ENCODE results near the gene OGDH.
A peak's percentile ranks its signal among the peaks of the same experiment; 100 is the strongest.

OGDH gene

DNA sequence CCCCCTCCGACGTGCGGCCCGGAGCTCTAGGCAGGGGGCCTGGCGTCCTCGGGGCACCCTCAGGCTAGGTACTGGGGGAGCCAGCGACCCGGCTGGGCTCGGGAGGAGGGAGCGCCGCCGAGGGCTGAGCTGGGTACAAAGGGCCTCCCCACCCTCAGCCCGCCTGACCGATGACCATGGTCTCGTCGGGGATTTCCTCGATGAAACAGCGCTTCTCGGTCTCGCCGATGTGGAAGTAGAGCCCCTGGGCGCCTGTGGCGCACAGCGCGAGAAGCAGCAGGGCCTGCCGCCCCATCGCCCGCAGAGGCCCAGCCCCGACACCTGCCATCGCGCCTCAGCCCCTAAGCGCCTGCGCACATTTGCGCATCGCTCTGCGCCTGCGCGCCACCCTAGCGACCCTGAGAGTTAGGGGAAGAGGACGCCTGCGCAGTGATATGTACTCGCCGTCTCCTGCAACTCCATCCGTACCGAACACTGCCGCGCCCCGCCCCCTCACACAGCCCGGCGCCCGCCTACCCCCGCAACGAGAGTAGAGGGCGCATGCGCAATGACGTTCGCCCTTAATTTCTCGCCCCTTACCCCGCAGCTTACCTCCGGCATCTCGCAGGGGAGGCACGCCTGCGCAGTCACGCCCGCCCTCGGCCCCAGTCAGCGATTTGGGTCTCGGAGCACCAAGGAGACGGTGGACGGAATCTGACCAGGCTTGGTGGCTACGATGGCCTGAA lies 24.4 kb upstream of the OGDH start, which contains the start of gene TMED4 (continued):
- TF ChIP-seq ZBTB26 (tag by site-specific recombination; optimal IDR thresholded peaks at IDR 0.05) (peak; percentile 62), ZNF600 (tag by site-specific recombination; IDR thresholded peaks at IDR 0.05) (peak; percentile 63; the same call in 1 of the 2 replicates), ZBTB8A (tag by site-specific recombination; IDR thresholded peaks at IDR 0.05) (peak; percentile 93), ZNF24 (tag by site-specific recombination; IDR thresholded peaks at IDR 0.05) (peak; percentile 81; the same call in 1 of the 2 replicates), GLIS1 (tag by site-specific recombination; IDR thresholded peaks at IDR 0.05) (peak; percentile 73), ZNF76 (tag by site-specific recombination; IDR thresholded peaks at IDR 0.05; ENCODE audit: borderline replicate concordance, low read depth) (peak; percentile 52; the same call in 1 of the 2 replicates), ZNF513 (tag by site-specific recombination; IDR thresholded peaks at IDR 0.05) (no peak), ZBTB20 (tag by site-specific recombination; IDR thresholded peaks at IDR 0.05) (peak; percentile 44; the same call in 1 of the 2 replicates), IKZF3 (tag by site-specific recombination; IDR thresholded peaks at IDR 0.05) (no peak), ZNF521 (tag by site-specific recombination; IDR thresholded peaks at IDR 0.05) (no peak), ZNF175 (tag by site-specific recombination; IDR thresholded peaks at IDR 0.05) (no peak), ZNF416 (tag by site-specific recombination; IDR thresholded peaks at IDR 0.05) (no peak), ZNF292 (tag by site-specific recombination; IDR thresholded peaks at IDR 0.05; ENCODE audit: borderline replicate concordance, low read depth) (no peak), ZNF585B (tag by site-specific recombination; IDR thresholded peaks at IDR 0.05) (no peak), ZNF391 (tag by site-specific recombination; IDR thresholded peaks at IDR 0.05; ENCODE audit: borderline replicate concordance, low read depth) (peak; percentile 85; the same call in 1 of the 2 replicates), ZNF473 (tag by site-specific recombination; IDR thresholded peaks at IDR 0.05) (no peak), ZNF830 (tag by site-specific recombination; IDR thresholded peaks at IDR 0.05; ENCODE audit: low read depth) (no peak), ZIC2 (tag by site-specific recombination; IDR thresholded peaks at IDR 0.05) (peak; percentile 98), KLF10 (tag by site-specific recombination; IDR thresholded peaks at IDR 0.05) (no peak), ZNF121 (tag by site-specific recombination; IDR thresholded peaks at IDR 0.05) (no peak), ZFHX2 (tag by site-specific recombination; conservative IDR thresholded peaks at IDR 0.05) (peak; percentile 92), YY1 (tag by site-specific recombination; IDR thresholded peaks at IDR 0.05) (peak; percentile 70; the same call in 1 of the 2 replicates), ZNF335 (tag by site-specific recombination; conservative IDR thresholded peaks at IDR 0.05) (peak; percentile 87), ZNF341 (tag by site-specific recombination; IDR thresholded peaks at IDR 0.05; ENCODE audit: low read depth) (peak; percentile 87), RBAK (tag by site-specific recombination; IDR thresholded peaks at IDR 0.05) (no peak), ZNF530 (tag by site-specific recombination; IDR thresholded peaks at IDR 0.05; ENCODE audit: low read depth) (no peak), ZBTB17 (tag by site-specific recombination; IDR thresholded peaks at IDR 0.05) (peak; percentile 49; the same call in 1 of the 2 replicates), ZNF423 (tag by site-specific recombination; IDR thresholded peaks at IDR 0.05) (peak; percentile 67), ZBTB48 (tag by site-specific recombination; IDR thresholded peaks at IDR 0.05) (peak; percentile 68), ZSCAN5A (tag by site-specific recombination; IDR thresholded peaks at IDR 0.05) (peak; percentile 80; the same call in 1 of the 2 replicates), ZNF837 (tag by site-specific recombination; IDR thresholded peaks at IDR 0.05) (0 out of 2 replicates have a peak, but pooled peaks have one; percentile 65), ZFP37 (tag by site-specific recombination; IDR thresholded peaks at IDR 0.05) (peak; percentile 93; the same call in 1 of the 2 replicates)
- TF ChIP-seq, protein P1, sequence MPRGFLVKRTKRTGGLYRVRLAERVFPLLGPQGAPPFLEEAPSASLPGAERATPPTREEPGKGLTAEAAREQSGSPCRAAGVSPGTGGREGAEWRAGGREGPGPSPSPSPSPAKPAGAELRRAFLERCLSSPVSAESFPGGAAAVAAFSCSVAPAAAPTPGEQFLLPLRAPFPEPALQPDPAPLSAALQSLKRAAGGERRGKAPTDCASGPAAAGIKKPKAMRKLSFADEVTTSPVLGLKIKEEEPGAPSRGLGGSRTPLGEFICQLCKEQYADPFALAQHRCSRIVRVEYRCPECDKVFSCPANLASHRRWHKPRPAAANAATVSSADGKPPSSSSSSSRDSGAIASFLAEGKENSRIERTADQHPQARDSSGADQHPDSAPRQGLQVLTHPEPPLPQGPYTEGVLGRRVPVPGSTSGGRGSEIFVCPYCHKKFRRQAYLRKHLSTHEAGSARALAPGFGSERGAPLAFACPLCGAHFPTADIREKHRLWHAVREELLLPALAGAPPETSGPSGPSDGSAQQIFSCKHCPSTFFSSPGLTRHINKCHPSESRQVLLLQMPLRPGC (tag by site-specific recombination; IDR thresholded peaks at IDR 0.05) = no peak; the same call in 1 of the 2 replicates
- TF ChIP-seq, protein P2, sequence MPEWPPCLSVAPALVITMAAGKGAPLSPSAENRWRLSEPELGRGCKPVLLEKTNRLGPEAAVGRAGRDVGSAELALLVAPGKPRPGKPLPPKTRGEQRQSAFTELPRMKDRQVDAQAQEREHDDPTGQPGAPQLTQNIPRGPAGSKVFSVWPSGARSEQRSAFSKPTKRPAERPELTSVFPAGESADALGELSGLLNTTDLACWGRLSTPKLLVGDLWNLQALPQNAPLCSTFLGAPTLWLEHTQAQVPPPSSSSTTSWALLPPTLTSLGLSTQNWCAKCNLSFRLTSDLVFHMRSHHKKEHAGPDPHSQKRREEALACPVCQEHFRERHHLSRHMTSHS (tag by site-specific recombination; IDR thresholded peaks at IDR 0.05) = no peak
- TF ChIP-seq, protein P3, sequence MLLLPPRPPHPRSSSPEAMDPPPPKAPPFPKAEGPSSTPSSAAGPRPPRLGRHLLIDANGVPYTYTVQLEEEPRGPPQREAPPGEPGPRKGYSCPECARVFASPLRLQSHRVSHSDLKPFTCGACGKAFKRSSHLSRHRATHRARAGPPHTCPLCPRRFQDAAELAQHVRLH (tag by site-specific recombination; IDR thresholded peaks at IDR 0.05) = peak; percentile 51
